ENCODE data around the gene PRRC2B.

- TF ChIP-seq, protein P1, sequence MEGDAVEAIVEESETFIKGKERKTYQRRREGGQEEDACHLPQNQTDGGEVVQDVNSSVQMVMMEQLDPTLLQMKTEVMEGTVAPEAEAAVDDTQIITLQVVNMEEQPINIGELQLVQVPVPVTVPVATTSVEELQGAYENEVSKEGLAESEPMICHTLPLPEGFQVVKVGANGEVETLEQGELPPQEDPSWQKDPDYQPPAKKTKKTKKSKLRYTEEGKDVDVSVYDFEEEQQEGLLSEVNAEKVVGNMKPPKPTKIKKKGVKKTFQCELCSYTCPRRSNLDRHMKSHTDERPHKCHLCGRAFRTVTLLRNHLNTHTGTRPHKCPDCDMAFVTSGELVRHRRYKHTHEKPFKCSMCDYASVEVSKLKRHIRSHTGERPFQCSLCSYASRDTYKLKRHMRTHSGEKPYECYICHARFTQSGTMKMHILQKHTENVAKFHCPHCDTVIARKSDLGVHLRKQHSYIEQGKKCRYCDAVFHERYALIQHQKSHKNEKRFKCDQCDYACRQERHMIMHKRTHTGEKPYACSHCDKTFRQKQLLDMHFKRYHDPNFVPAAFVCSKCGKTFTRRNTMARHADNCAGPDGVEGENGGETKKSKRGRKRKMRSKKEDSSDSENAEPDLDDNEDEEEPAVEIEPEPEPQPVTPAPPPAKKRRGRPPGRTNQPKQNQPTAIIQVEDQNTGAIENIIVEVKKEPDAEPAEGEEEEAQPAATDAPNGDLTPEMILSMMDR (IDR thresholded peaks at IDR 0.05): no peak
- no peak for TF ChIP-seq POLR2A (IDR thresholded peaks at IDR 0.05)
These were observed 9.5 kb downstream of the PRRC2B start for GRCh38 chr9:131403493-131403773.

All from right lobe of liver (tissue), 4 donors.